SK-N-SH (cell line): ENCODE results near the gene CCP110. TPM values are rescaled to one million over a fixed set of nuclear protein-coding genes. Genes with fewer than 3 reads are reported as not detected.

ENCODE experiments used
- CTCF ChIA-PET: fragments of 300-600, 350-600 bp; formaldehyde crosslinking; extraction: SDS; loops from one replicate; lab custom pipeline; 2021; lab: Yijun Ruan, JAX
- POLR2A ChIA-PET: fragments of 350-600 bp; sonication (Branson Sonifier 250); formaldehyde crosslinking; extraction: SDS; loops from one replicate; lab custom pipeline; 2020; ENCODE audit warnings: antibody characterized with exemption, inconsistent platforms; lab: Yijun Ruan, JAX
- DNase-seq: peaks from one replicate; pipeline ENCODE4 v3.0.0; 2012
- H2AFZ ChIP-seq: fragments of 200-600 bp; sonication (generic); 2 replicates; pipeline ENCODE4 v1.8.1; 2016; ENCODE audit warnings: antibody characterized with exemption, mild to moderate bottlenecking, low read depth
- H3F3A ChIP-seq: fragments of 200-600 bp; sonication (generic); replicated peaks from 2 replicates; pipeline ENCODE3; 2016; ENCODE audit warnings: antibody characterized with exemption, mild to moderate bottlenecking; ENCODE audit not compliant: insufficient read depth
- H3K27ac ChIP-seq, 2 experiments: fragments of 200-500 bp in 1 of 2; fragments of 200-600 bp in 1 of 2; sonication (Bioruptor generic) in 1 of 2; sonication (generic), shearing (Covaris generic) in 1 of 2; 2 replicates each; pipeline versions ENCODE4 v1.5.1 to v1.6.1; 2014 to 2016; ENCODE audit warnings: low read depth in 2 of 2, inconsistent platforms in 1 of 2, low read length in 1 of 2, mild to moderate bottlenecking in 1 of 2, mixed read lengths in 1 of 2
- H3K27me3 ChIP-seq: fragments of 200-600 bp; sonication (generic), shearing (Covaris generic); 2 replicates; pipeline ENCODE4 v1.6.1; 2016; ENCODE audit warnings: mixed run types; ENCODE audit not compliant: insufficient read depth
- H3K36me3 ChIP-seq, 2 experiments: fragments of 200-500 bp in 1 of 2; fragments of 200-600 bp in 1 of 2; sonication (Bioruptor generic) in 1 of 2; sonication (generic) in 1 of 2; replicated peaks in 1 of 2; 2 replicates each; pipeline versions ENCODE3 to v1.5.1; 2014 to 2016; ENCODE audit warnings: low read length in 1 of 2, mild to moderate bottlenecking in 1 of 2; ENCODE audit not compliant: insufficient read depth in 2 of 2, control insufficient read depth in 1 of 2
- H3K4me1 ChIP-seq, 2 experiments: fragments of 200-500 bp in 1 of 2; fragments of 200-600 bp in 1 of 2; sonication (Bioruptor generic) in 1 of 2; sonication (generic), shearing (Covaris generic) in 1 of 2; 2 replicates each; pipeline versions ENCODE4 v1.5.1 to v1.6.1; 2014 to 2016; ENCODE audit warnings: low read depth in 1 of 2, low read length in 1 of 2, mixed run types in 1 of 2; ENCODE audit not compliant: insufficient read depth in 2 of 2, control insufficient read depth in 1 of 2
- H3K4me2 ChIP-seq: fragments of 200-600 bp; sonication (generic), shearing (Covaris generic); 2 replicates; pipeline ENCODE4 v1.6.1; 2017; ENCODE audit warnings: mixed run types
- H3K4me3 ChIP-seq, 2 experiments: fragments of 200-500 bp in 1 of 2; fragments of 200-600 bp in 1 of 2; sonication (Bioruptor generic) in 1 of 2; sonication (generic), shearing (Covaris generic) in 1 of 2; 2 replicates each; pipeline versions ENCODE4 v1.5.1 to v1.8.1; 2014 to 2016; ENCODE audit warnings: low read depth in 2 of 2, inconsistent platforms in 1 of 2, low read length in 1 of 2, mild to moderate bottlenecking in 1 of 2, mixed read lengths in 1 of 2, moderate library complexity in 1 of 2
- H3K79me2 ChIP-seq: fragments of 200-600 bp; sonication (generic); 2 replicates; pipeline ENCODE4 v1.8.1; 2017; ENCODE audit warnings: mild to moderate bottlenecking; ENCODE audit not compliant: insufficient read depth
- H3K9ac ChIP-seq: fragments of 200-600 bp; sonication (generic); 2 replicates; pipeline ENCODE4 v1.6.1; 2017; ENCODE audit warnings: mixed run types
- H3K9me2 ChIP-seq: fragments of 200-600 bp; sonication (generic); 2 replicates; pipeline ENCODE4 v1.6.1; 2017; ENCODE audit warnings: mixed run types
- H3K9me3 ChIP-seq: fragments of 200-600 bp; sonication (generic); 2 replicates; pipeline ENCODE4 v1.6.1; 2017; ENCODE audit warnings: mixed run types, mild to moderate bottlenecking, moderate library complexity
- H4K20me1 ChIP-seq: fragments of 200-600 bp; sonication (generic); 2 replicates; pipeline ENCODE4 v1.6.1; 2017; ENCODE audit warnings: mild to moderate bottlenecking, mixed run types; ENCODE audit not compliant: insufficient read depth
- CHD2 ChIP-seq: fragments of 150-350 bp; IDR thresholded peaks from 2 replicates; pipeline ENCODE4 v1.6.1; 2018; ENCODE audit warnings: low read length; ENCODE audit not compliant: partially characterized antibody
- ELF1 ChIP-seq: IDR thresholded peaks from 2 replicates; pipeline ENCODE4 v1.4.0; 2012
- EP300 ChIP-seq, 2 experiments: IDR thresholded peaks; 2 replicates each; pipeline versions ENCODE4 v1.4.0 to v1.6.1; 2012; ENCODE audit warnings: borderline replicate concordance in 1 of 2, low read depth in 1 of 2, low read length in 1 of 2
- EZH2phosphoT487 ChIP-seq: fragments of 200-600 bp; sonication (generic); IDR thresholded peaks from 2 replicates; pipeline ENCODE4 v1.6.1; 2017; ENCODE audit warnings: low read depth, mixed run types, mild to moderate bottlenecking, antibody characterized with exemption, moderate library complexity, borderline replicate concordance
- FOSL2 ChIP-seq: IDR thresholded peaks from 2 replicates; pipeline ENCODE4 v1.4.0; 2012; ENCODE audit warnings: low read depth, mild to moderate bottlenecking, moderate library complexity, borderline replicate concordance
- FOXM1 ChIP-seq: IDR thresholded peaks from 2 replicates; pipeline ENCODE4 v1.4.0; 2012; ENCODE audit warnings: low read depth, mild to moderate bottlenecking
- GATA2 ChIP-seq: sonication (generic); formaldehyde crosslinking; IDR thresholded peaks from 2 replicates; pipeline ENCODE4 v1.5.0; 2020; ENCODE audit warnings: mild to moderate bottlenecking, missing genetic modification reagents
- JUND ChIP-seq: IDR thresholded peaks from 2 replicates; pipeline ENCODE4 v1.4.0; 2012
- MEF2A ChIP-seq: IDR thresholded peaks from 2 replicates; pipeline ENCODE4 v1.4.0; 2012; ENCODE audit warnings: low read depth, borderline replicate concordance
- NFIC ChIP-seq: IDR thresholded peaks from 2 replicates; pipeline ENCODE4 v1.4.0; 2012; ENCODE audit warnings: borderline replicate concordance
- POLR2AphosphoS5 ChIP-seq: IDR thresholded peaks from 2 replicates; pipeline ENCODE4 v1.6.1; 2012; ENCODE audit warnings: low read depth, low read length
- RAD21 ChIP-seq: IDR thresholded peaks from 2 replicates; pipeline ENCODE4 v1.6.1; 2012; ENCODE audit warnings: mild to moderate bottlenecking, low read length
- RCOR1 ChIP-seq: fragments of 150-350 bp; IDR thresholded peaks from 2 replicates; pipeline ENCODE4 v1.6.1; 2017; ENCODE audit warnings: antibody characterized with exemption, low read length
- RFX5 ChIP-seq: IDR thresholded peaks from 2 replicates; pipeline ENCODE4 v1.6.1; 2012; ENCODE audit warnings: mild to moderate bottlenecking, improper control_type of control experiment, low read length
- RXRA ChIP-seq: IDR thresholded peaks from 2 replicates; pipeline ENCODE4 v1.4.0; 2012; ENCODE audit warnings: low read depth, mild to moderate bottlenecking, borderline replicate concordance
- SIN3A ChIP-seq: IDR thresholded peaks from 2 replicates; pipeline ENCODE4 v1.6.1; 2012; ENCODE audit warnings: low read depth, mild to moderate bottlenecking, low read length, moderate library complexity, borderline replicate concordance
- TAF1 ChIP-seq: IDR thresholded peaks from 2 replicates; pipeline ENCODE4 v1.6.1; 2012; ENCODE audit warnings: low read depth, mild to moderate bottlenecking, low read length, moderate library complexity, borderline replicate concordance
- TCF12 ChIP-seq: IDR thresholded peaks from 2 replicates; pipeline ENCODE4 v1.4.0; 2012
- TEAD4 ChIP-seq: IDR thresholded peaks from 2 replicates; pipeline ENCODE4 v1.4.0; 2012; ENCODE audit warnings: mild to moderate bottlenecking, borderline replicate concordance; ENCODE audit not compliant: insufficient read depth
- YY1 ChIP-seq: IDR thresholded peaks from 2 replicates; pipeline ENCODE4 v1.4.0; 2012; ENCODE audit warnings: low read depth, mild to moderate bottlenecking
- WGBS: methylation state at CpG from one replicate; pipeline ENCODE4 v1.1.6; 2017; ENCODE audit warnings: low lambda C conversion rate; 5-methylcytosine and 5-hydroxymethylcytosine counted together
- polyA plus RNA-seq, 3 experiments: library from polyadenylated mRNA; depleted of rRNA; stranded (reverse); fragments of >200 nt; gene quantifications; 2 replicates each; pipeline ENCODE4 v1.2.3, GENCODE V29; 2012
- TF ChIP-seq, protein P1 (sequence below): IDR thresholded peaks from 2 replicates; pipeline ENCODE4 v1.4.0; 2012; ENCODE audit warnings: low read depth, borderline replicate concordance
- TF ChIP-seq, protein P2 (sequence below): fragments of 200-600 bp; sonication (generic); IDR thresholded peaks from 2 replicates; pipeline ENCODE4 v1.6.1; 2017; ENCODE audit warnings: antibody characterized with exemption, mild to moderate bottlenecking, moderate library complexity
- TF ChIP-seq, protein P3 (sequence below): IDR thresholded peaks from 2 replicates; pipeline ENCODE4 v1.4.0; 2012; ENCODE audit warnings: low read depth
- TF ChIP-seq, protein P4 (sequence below): IDR thresholded peaks from 2 replicates; pipeline ENCODE4 v1.4.0; 2012; ENCODE audit warnings: low read depth, borderline replicate concordance
- TF ChIP-seq, protein P5 (sequence below): fragments of 150-350 bp; IDR thresholded peaks from 2 replicates; pipeline ENCODE4 v1.6.1; 2016; ENCODE audit warnings: mild to moderate bottlenecking, low read depth, low read length

CCP110 gene
- polyA plus RNA-seq, 1 of the 3 experiments (the other 2 are of a cell fraction): 5.4 TPM

DNA sequence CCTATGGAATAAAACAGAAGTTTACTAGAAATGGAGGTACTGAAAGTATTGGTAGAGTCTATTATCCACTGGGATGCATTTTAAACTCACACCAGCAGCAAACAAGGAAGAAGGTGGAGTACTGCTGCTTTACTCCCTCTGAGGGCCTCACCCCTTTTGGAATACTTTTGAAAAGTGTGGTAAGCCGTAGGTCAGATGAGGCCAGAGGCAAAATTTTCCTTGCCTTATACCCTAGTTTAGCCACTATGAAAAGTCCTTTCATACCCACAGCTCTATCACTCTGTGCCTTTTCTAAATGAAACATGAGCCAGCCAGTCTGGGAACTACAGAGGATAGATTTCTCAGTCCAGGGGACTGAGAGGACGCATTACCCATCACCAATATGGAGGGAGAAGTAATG, 15.9 kb upstream of the CCP110 start:
- no peak overlapping the region for H3K4me3 ChIP-seq
- H3K36me3 ChIP-seq: peaks cover 48 to 59% of the 10 kb centered on the region in 2 experiments
- H3K9ac ChIP-seq: no peak overlapping the region
- no peaks in the 10 kb centered on the region for H3F3A ChIP-seq
- ChIA-PET CTCF (interaction anchor here (1.1 to 8.6 kb wide), 4 partner anchors 14 to 422 kb away, joined by 3 to 82 read pairs (median 4); no protein-coding TSS in a partner anchor), POLR2A (no interaction called here)
- H2AFZ ChIP-seq: no peak overlapping the region
- H3K9me2 ChIP-seq: no peaks in the 10 kb centered on the region
- no peak overlapping the region for H3K27ac ChIP-seq
- H3K27me3 ChIP-seq: no peaks in the 10 kb centered on the region
- 97% methylated on average over 2 of the region's 2 CpGs for WGBS
- DNase-seq: no peak
- TF ChIP-seq EP300 (IDR thresholded peaks at IDR 0.05; ENCODE audit: borderline replicate concordance in 1 of 2, low read depth in 1 of 2, low read length in 1 of 2): no peak
- TF ChIP-seq RCOR1: no peak
- no peak for TF ChIP-seq TAF1
- TF ChIP-seq, protein P1, sequence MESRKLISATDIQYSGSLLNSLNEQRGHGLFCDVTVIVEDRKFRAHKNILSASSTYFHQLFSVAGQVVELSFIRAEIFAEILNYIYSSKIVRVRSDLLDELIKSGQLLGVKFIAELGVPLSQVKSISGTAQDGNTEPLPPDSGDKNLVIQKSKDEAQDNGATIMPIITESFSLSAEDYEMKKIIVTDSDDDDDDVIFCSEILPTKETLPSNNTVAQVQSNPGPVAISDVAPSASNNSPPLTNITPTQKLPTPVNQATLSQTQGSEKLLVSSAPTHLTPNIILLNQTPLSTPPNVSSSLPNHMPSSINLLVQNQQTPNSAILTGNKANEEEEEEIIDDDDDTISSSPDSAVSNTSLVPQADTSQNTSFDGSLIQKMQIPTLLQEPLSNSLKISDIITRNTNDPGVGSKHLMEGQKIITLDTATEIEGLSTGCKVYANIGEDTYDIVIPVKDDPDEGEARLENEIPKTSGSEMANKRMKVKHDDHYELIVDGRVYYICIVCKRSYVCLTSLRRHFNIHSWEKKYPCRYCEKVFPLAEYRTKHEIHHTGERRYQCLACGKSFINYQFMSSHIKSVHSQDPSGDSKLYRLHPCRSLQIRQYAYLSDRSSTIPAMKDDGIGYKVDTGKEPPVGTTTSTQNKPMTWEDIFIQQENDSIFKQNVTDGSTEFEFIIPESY: no peak
- no peak for TF ChIP-seq YY1
- TF ChIP-seq ELF1: no peak
- TF ChIP-seq MEF2A: no peak
- no peak for TF ChIP-seq RAD21
- TF ChIP-seq RFX5: no peak
- no peak for TF ChIP-seq POLR2AphosphoS5
- TF ChIP-seq FOXM1: no peak
- no peak for TF ChIP-seq FOSL2
- TF ChIP-seq GATA2: no peak
- TF ChIP-seq, protein P2, sequence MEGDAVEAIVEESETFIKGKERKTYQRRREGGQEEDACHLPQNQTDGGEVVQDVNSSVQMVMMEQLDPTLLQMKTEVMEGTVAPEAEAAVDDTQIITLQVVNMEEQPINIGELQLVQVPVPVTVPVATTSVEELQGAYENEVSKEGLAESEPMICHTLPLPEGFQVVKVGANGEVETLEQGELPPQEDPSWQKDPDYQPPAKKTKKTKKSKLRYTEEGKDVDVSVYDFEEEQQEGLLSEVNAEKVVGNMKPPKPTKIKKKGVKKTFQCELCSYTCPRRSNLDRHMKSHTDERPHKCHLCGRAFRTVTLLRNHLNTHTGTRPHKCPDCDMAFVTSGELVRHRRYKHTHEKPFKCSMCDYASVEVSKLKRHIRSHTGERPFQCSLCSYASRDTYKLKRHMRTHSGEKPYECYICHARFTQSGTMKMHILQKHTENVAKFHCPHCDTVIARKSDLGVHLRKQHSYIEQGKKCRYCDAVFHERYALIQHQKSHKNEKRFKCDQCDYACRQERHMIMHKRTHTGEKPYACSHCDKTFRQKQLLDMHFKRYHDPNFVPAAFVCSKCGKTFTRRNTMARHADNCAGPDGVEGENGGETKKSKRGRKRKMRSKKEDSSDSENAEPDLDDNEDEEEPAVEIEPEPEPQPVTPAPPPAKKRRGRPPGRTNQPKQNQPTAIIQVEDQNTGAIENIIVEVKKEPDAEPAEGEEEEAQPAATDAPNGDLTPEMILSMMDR: no peak
- H3K4me2 ChIP-seq: no peak overlapping the region
- H4K20me1 ChIP-seq: peaks cover 9% of the 10 kb centered on the region; the same call in 1 of the 2 replicates
- H3K79me2 ChIP-seq: no peaks in the 10 kb centered on the region
- H3K4me1 ChIP-seq: no peaks in the 10 kb centered on the region
- no peaks in the 10 kb centered on the region for H3K9me3 ChIP-seq

DNA sequence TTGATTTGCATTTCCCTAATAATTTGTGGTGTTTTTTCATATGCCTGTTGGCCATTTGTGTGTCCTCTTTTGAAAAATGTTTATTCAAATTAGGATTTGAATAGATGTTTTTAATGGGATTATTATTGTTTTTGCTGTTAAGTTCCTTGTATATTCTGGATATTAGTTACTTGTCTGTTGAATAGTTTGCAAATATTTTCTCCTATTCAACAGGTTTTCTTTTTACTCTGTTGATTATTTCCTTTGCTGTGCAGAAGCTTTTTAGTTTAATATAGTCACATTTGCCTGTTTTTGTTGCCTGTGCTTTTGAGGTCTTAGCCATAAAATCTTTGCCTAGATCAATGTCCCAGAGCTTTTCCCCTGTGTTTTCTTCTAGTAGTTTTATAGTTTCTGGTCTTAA, 11.4 kb upstream of the CCP110 start:
- no peaks in the 10 kb centered on the region for H3K4me1 ChIP-seq
- no peaks in the 10 kb centered on the region for H3K27me3 ChIP-seq
- peaks cover 5% of the 10 kb centered on the region for H3F3A ChIP-seq
- H3K4me2 ChIP-seq: no peak overlapping the region
- 0 out of 2 replicates have a peak, but pooled peaks cover 7% of the 10 kb centered on the region for H3K79me2 ChIP-seq
- peaks cover 63 to 73% of the 10 kb centered on the region in 2 experiments for H3K36me3 ChIP-seq
- POLR2A ChIA-PET: no interaction called here
- no peak overlapping the region for H3K27ac ChIP-seq
- no peak overlapping the region for H3K4me3 ChIP-seq
- no peak overlapping the region for H2AFZ ChIP-seq
- CTCF ChIA-PET: interaction anchor here (1.1 to 1.5 kb wide), 2 partner anchors 9 to 10 kb away, joined by 3 read pairs; no protein-coding TSS in a partner anchor
- H3K9me2 ChIP-seq: no peaks in the 10 kb centered on the region
- DNase-seq: no peak
- no peak overlapping the region for H3K9ac ChIP-seq
- H4K20me1 ChIP-seq: no peaks in the 10 kb centered on the region
- no peaks in the 10 kb centered on the region for H3K9me3 ChIP-seq
- TF ChIP-seq EZH2phosphoT487: no peak
- no peak for TF ChIP-seq SIN3A
- no peak for TF ChIP-seq FOXM1
- TF ChIP-seq CHD2: no peak
- no peak for TF ChIP-seq RCOR1
- TF ChIP-seq YY1: no peak
- TF ChIP-seq TAF1: no peak
- TF ChIP-seq GATA2: no peak
- TF ChIP-seq JUND: no peak
- TF ChIP-seq, protein P3, sequence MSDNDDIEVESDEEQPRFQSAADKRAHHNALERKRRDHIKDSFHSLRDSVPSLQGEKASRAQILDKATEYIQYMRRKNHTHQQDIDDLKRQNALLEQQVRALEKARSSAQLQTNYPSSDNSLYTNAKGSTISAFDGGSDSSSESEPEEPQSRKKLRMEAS: no peak
- no peak for TF ChIP-seq TCF12
- TF ChIP-seq, protein P4, sequence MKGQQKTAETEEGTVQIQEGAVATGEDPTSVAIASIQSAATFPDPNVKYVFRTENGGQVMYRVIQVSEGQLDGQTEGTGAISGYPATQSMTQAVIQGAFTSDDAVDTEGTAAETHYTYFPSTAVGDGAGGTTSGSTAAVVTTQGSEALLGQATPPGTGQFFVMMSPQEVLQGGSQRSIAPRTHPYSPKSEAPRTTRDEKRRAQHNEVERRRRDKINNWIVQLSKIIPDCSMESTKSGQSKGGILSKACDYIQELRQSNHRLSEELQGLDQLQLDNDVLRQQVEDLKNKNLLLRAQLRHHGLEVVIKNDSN: no peak
- no peak for TF ChIP-seq TEAD4
- no peak for TF ChIP-seq NFIC
- no peak for TF ChIP-seq RXRA
- TF ChIP-seq, protein P5, sequence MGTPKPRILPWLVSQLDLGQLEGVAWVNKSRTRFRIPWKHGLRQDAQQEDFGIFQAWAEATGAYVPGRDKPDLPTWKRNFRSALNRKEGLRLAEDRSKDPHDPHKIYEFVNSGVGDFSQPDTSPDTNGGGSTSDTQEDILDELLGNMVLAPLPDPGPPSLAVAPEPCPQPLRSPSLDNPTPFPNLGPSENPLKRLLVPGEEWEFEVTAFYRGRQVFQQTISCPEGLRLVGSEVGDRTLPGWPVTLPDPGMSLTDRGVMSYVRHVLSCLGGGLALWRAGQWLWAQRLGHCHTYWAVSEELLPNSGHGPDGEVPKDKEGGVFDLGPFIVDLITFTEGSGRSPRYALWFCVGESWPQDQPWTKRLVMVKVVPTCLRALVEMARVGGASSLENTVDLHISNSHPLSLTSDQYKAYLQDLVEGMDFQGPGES: no peak
- TF ChIP-seq RFX5: no peak
